ENCODE results near the gene CRYBG1. TPM values are rescaled to one million over a fixed set of nuclear protein-coding genes. Genes with fewer than 3 reads are reported as not detected.
"Not testable (repeated sequence)": the region's sequence is repeated elsewhere in the genome, so short reads cannot be mapped to it uniquely, and the experiment has no call there.

The CRYBG1 gene
- polyA plus RNA-seq, 2 donors, result 45.2 to 74.9 TPM

- 83 to 92% methylated on average over 3 of the region's 3 CpGs for WGBS, 2 donors
- peaks cover 0 to 6% of the 10 kb centered on the region in 2 donors for H3K4me1 ChIP-seq (ENCODE audit: control insufficient read depth in 2 of 2, insufficient read depth in 2 of 2, low read length in 1 of 2)
- H3K27ac ChIP-seq (ENCODE audit: low read depth in 2 of 2, low read length in 1 of 2), result peak overlapping the region in 1 of 2 donors; percentile 41
- H3K36me3 ChIP-seq (ENCODE audit: control insufficient read depth in 2 of 2, insufficient read depth in 2 of 2, low read length in 1 of 2), result peaks cover 0 to 4% of the 10 kb centered on the region in 2 donors
- no peaks in the 10 kb centered on the region for H3K27me3 ChIP-seq (ENCODE audit: control insufficient read depth in 1 of 2, insufficient read depth in 2 of 2, low read length in 2 of 2)
- no peaks in the 10 kb centered on the region for H3K9me3 ChIP-seq (ENCODE audit: control insufficient read depth in 2 of 2, insufficient read depth in 1 of 2, low read depth in 1 of 2, low read length in 1 of 2)
- no peak overlapping the region for H3K4me3 ChIP-seq (ENCODE audit: low read depth in 1 of 2, low read length in 2 of 2)
Observed at GRCh38 chr6:106387875-106388274, 27.4 kb downstream of the CRYBG1 start.

- H3K27me3 ChIP-seq (ENCODE audit: control insufficient read depth in 1 of 2, insufficient read depth in 2 of 2, low read length in 2 of 2), result no peaks in the 10 kb centered on the region
- WGBS, 2 donors, result 40 to 47% methylated on average over 1 of the region's 1 CpG
- H3K4me3 ChIP-seq (ENCODE audit: low read depth in 1 of 2, low read length in 2 of 2), result no peak overlapping the region
- peaks cover 0 to 4% of the 10 kb centered on the region in 2 donors for H3K36me3 ChIP-seq (ENCODE audit: control insufficient read depth in 2 of 2, insufficient read depth in 2 of 2, low read length in 1 of 2)
- no peak overlapping the region for H3K27ac ChIP-seq (ENCODE audit: low read depth in 2 of 2, low read length in 1 of 2)
- H3K9me3 ChIP-seq (ENCODE audit: control insufficient read depth in 2 of 2, insufficient read depth in 1 of 2, low read depth in 1 of 2, low read length in 1 of 2), result no peaks in the 10 kb centered on the region
- H3K4me1 ChIP-seq (ENCODE audit: control insufficient read depth in 2 of 2, insufficient read depth in 2 of 2, low read length in 1 of 2), result peaks cover 0 to 10% of the 10 kb centered on the region in 2 donors
Observed at GRCh38 chr6:106390088-106390487, 29.6 kb downstream of the CRYBG1 start.

GRCh38 chr6:106396426-106397220, 36.1 kb downstream of the CRYBG1 start:
- no peaks in the 10 kb centered on the region for H3K36me3 ChIP-seq (ENCODE audit: control insufficient read depth in 2 of 2, insufficient read depth in 2 of 2, low read length in 1 of 2)
- H3K4me3 ChIP-seq (ENCODE audit: low read depth in 1 of 2, low read length in 2 of 2), result no peak overlapping the region
- no peaks in the 10 kb centered on the region for H3K27me3 ChIP-seq (ENCODE audit: control insufficient read depth in 1 of 2, insufficient read depth in 2 of 2, low read length in 2 of 2)
- peaks cover 0 to 8% of the 10 kb centered on the region in 2 donors for H3K4me1 ChIP-seq (ENCODE audit: control insufficient read depth in 2 of 2, insufficient read depth in 2 of 2, low read length in 1 of 2)
- peak overlapping the region; percentile 42 to 55 for H3K27ac ChIP-seq (ENCODE audit: low read depth in 2 of 2, low read length in 1 of 2)
- peaks cover 0 to 2% of the 10 kb centered on the region in 2 donors for H3K9me3 ChIP-seq (ENCODE audit: control insufficient read depth in 2 of 2, insufficient read depth in 1 of 2, low read depth in 1 of 2, low read length in 1 of 2)
- whole genome bisulfite sequencing, 2 donors, result 75 to 82% methylated on average over 7 of the region's 7 CpGs

GRCh38 chr6:106397431-106397830, 36.9 kb downstream of the CRYBG1 start:
- 64 to 65% methylated on average over 2 of the region's 2 CpGs for WGBS, 2 donors
- peaks cover 0 to 6% of the 10 kb centered on the region in 2 donors for H3K4me1 ChIP-seq (ENCODE audit: control insufficient read depth in 2 of 2, insufficient read depth in 2 of 2, low read length in 1 of 2)
- H3K9me3 ChIP-seq (ENCODE audit: control insufficient read depth in 2 of 2, insufficient read depth in 1 of 2, low read depth in 1 of 2, low read length in 1 of 2), result peaks cover 0 to 2% of the 10 kb centered on the region in 2 donors
- H3K4me3 ChIP-seq (ENCODE audit: low read depth in 1 of 2, low read length in 2 of 2), result no peak overlapping the region
- no peak overlapping the region for H3K27ac ChIP-seq (ENCODE audit: low read depth in 2 of 2, low read length in 1 of 2)
- no peaks in the 10 kb centered on the region for H3K36me3 ChIP-seq (ENCODE audit: control insufficient read depth in 2 of 2, insufficient read depth in 2 of 2, low read length in 1 of 2)
- no peaks in the 10 kb centered on the region for H3K27me3 ChIP-seq (ENCODE audit: control insufficient read depth in 1 of 2, insufficient read depth in 2 of 2, low read length in 2 of 2)

GRCh38 chr6:106398621-106399020, 38.1 kb downstream of the CRYBG1 start:
- Histone ChIP-seq H3K4me3 (ENCODE audit: low read depth in 1 of 2, low read length in 2 of 2) (no peak overlapping the region), H3K27me3 (ENCODE audit: control insufficient read depth in 1 of 2, insufficient read depth in 2 of 2, low read length in 2 of 2) (no peaks in the 10 kb centered on the region), H3K4me1 (ENCODE audit: control insufficient read depth in 2 of 2, insufficient read depth in 2 of 2, low read length in 1 of 2) (peaks cover 0 to 2% of the 10 kb centered on the region in 2 donors), H3K36me3 (ENCODE audit: control insufficient read depth in 2 of 2, insufficient read depth in 2 of 2, low read length in 1 of 2) (peaks cover 0 to 3% of the 10 kb centered on the region in 2 donors), H3K27ac (ENCODE audit: low read depth in 2 of 2, low read length in 1 of 2) (no peak overlapping the region), H3K9me3 (ENCODE audit: control insufficient read depth in 2 of 2, insufficient read depth in 1 of 2, low read depth in 1 of 2, low read length in 1 of 2) (peaks cover 0 to 2% of the 10 kb centered on the region in 2 donors)
- WGBS, 2 donors, result 73 to 75% methylated on average over 3 of the region's 3 CpGs

GRCh38 chr6:106405044-106405443, 44.5 kb downstream of the CRYBG1 start:
- WGBS, 2 donors, result 83% methylated on average over 5 of the region's 5 CpGs
- not testable (repeated sequence) for H3K27me3 ChIP-seq (ENCODE audit: control insufficient read depth in 1 of 2, insufficient read depth in 2 of 2, low read length in 2 of 2)

GRCh38 chr6:106411056-106411455, 50.5 kb downstream of the CRYBG1 start:
- WGBS, 2 donors, result 58 to 80% methylated on average over 3 of the region's 3 CpGs
- no peak overlapping the region for H3K4me3 ChIP-seq (ENCODE audit: low read depth in 1 of 2, low read length in 2 of 2)
- no peaks in the 10 kb centered on the region for H3K27me3 ChIP-seq (ENCODE audit: control insufficient read depth in 1 of 2, insufficient read depth in 2 of 2, low read length in 2 of 2)
- H3K36me3 ChIP-seq (ENCODE audit: control insufficient read depth in 2 of 2, insufficient read depth in 2 of 2, low read length in 1 of 2), result peaks cover 0 to 2% of the 10 kb centered on the region in 2 donors
- H3K9me3 ChIP-seq (ENCODE audit: control insufficient read depth in 2 of 2, insufficient read depth in 1 of 2, low read depth in 1 of 2, low read length in 1 of 2), result no peaks in the 10 kb centered on the region
- H3K27ac ChIP-seq (ENCODE audit: low read depth in 2 of 2, low read length in 1 of 2), result no peak overlapping the region
- H3K4me1 ChIP-seq (ENCODE audit: control insufficient read depth in 2 of 2, insufficient read depth in 2 of 2, low read length in 1 of 2), result peaks cover 0 to 3% of the 10 kb centered on the region in 2 donors

More at GRCh38 chr6:106405044-106405443, 44.5 kb downstream of the CRYBG1 start:
- not testable (repeated sequence) for H3K4me3 ChIP-seq (ENCODE audit: low read depth in 1 of 2, low read length in 2 of 2); H3K27ac ChIP-seq (ENCODE audit: low read depth in 2 of 2, low read length in 1 of 2); H3K9me3 ChIP-seq (ENCODE audit: control insufficient read depth in 2 of 2, insufficient read depth in 1 of 2, low read depth in 1 of 2, low read length in 1 of 2); H3K4me1 ChIP-seq (ENCODE audit: control insufficient read depth in 2 of 2, insufficient read depth in 2 of 2, low read length in 1 of 2); H3K36me3 ChIP-seq (ENCODE audit: control insufficient read depth in 2 of 2, insufficient read depth in 2 of 2, low read length in 1 of 2)

- WGBS, 2 donors, result 59 to 75% methylated on average over 6 of the region's 6 CpGs
- peaks cover 0 to 3% of the 10 kb centered on the region in 2 donors for H3K4me1 ChIP-seq (ENCODE audit: control insufficient read depth in 2 of 2, insufficient read depth in 2 of 2, low read length in 1 of 2)
- no peaks in the 10 kb centered on the region for H3K27me3 ChIP-seq (ENCODE audit: control insufficient read depth in 1 of 2, insufficient read depth in 2 of 2, low read length in 2 of 2)
- H3K27ac ChIP-seq (ENCODE audit: low read depth in 2 of 2, low read length in 1 of 2), result no peak overlapping the region
- H3K36me3 ChIP-seq (ENCODE audit: control insufficient read depth in 2 of 2, insufficient read depth in 2 of 2, low read length in 1 of 2), result peaks cover 0 to 2% of the 10 kb centered on the region in 2 donors
- no peaks in the 10 kb centered on the region for H3K9me3 ChIP-seq (ENCODE audit: control insufficient read depth in 2 of 2, insufficient read depth in 1 of 2, low read depth in 1 of 2, low read length in 1 of 2)
- H3K4me3 ChIP-seq (ENCODE audit: low read depth in 1 of 2, low read length in 2 of 2), result no peak overlapping the region
Observed at GRCh38 chr6:106411643-106412200, 51.2 kb downstream of the CRYBG1 start.

GRCh38 chr6:106413016-106413415, 52.5 kb downstream of the CRYBG1 start:
- no peaks in the 10 kb centered on the region for H3K27me3 ChIP-seq (ENCODE audit: control insufficient read depth in 1 of 2, insufficient read depth in 2 of 2, low read length in 2 of 2)
- H3K36me3 ChIP-seq (ENCODE audit: control insufficient read depth in 2 of 2, insufficient read depth in 2 of 2, low read length in 1 of 2), result peaks cover 0 to 6% of the 10 kb centered on the region in 2 donors
- H3K27ac ChIP-seq (ENCODE audit: low read depth in 2 of 2, low read length in 1 of 2), result no peak overlapping the region
- H3K4me1 ChIP-seq (ENCODE audit: control insufficient read depth in 2 of 2, insufficient read depth in 2 of 2, low read length in 1 of 2), result peaks cover 0 to 3% of the 10 kb centered on the region in 2 donors
- H3K4me3 ChIP-seq (ENCODE audit: low read depth in 1 of 2, low read length in 2 of 2), result no peak overlapping the region
- H3K9me3 ChIP-seq (ENCODE audit: control insufficient read depth in 2 of 2, insufficient read depth in 1 of 2, low read depth in 1 of 2, low read length in 1 of 2), result no peaks in the 10 kb centered on the region

Data from esophagus (tissue), 2 donors.